OCI-LY7 (cell line): ENCODE measurements around the gene PLA2G2E. TPM values are rescaled to one million over a fixed set of nuclear protein-coding genes. Genes with fewer than 3 reads are reported as not detected.
A peak's percentile ranks its signal among the peaks of the same experiment; 100 is the strongest.
"Not testable (repeated sequence)": the region's sequence is repeated elsewhere in the genome, so short reads cannot be mapped to it uniquely, and the experiment has no call there.

Source experiments
- BruUV-seq: library from RNA; stranded (reverse); fragments of 400-500 nt; replicated peaks from 2 replicates; lab custom pipeline; 2021; lab: Mats Ljungman, UMichigan
- CTCF ChIA-PET: fragments of 300-600 bp; sonication (Branson Sonifier 250); formaldehyde crosslinking; loops from one replicate; lab custom pipeline; 2022; ENCODE audit warnings: antibody characterized with exemption; ENCODE audit not compliant: unreplicated experiment; lab: Charles Lee
- POLR2A ChIA-PET: fragments of 300-600 bp; sonication (Branson Sonifier 250); formaldehyde crosslinking; loops from one replicate; lab custom pipeline; 2022; ENCODE audit warnings: antibody characterized with exemption; lab: Charles Lee
- DNase-seq: peaks from one replicate; pipeline ENCODE4 v3.0.0-alpha.2; 2015; ENCODE audit warnings: low spot score
- H2AFZ ChIP-seq: fragments of 200-600 bp; sonication (generic), shearing (Covaris generic); 2 replicates; pipeline ENCODE4 v1.6.1; 2014; ENCODE audit warnings: mild to moderate bottlenecking, antibody characterized with exemption, low read length, moderate library complexity
- H3K27ac ChIP-seq: fragments of 200-600 bp; sonication (generic); 2 replicates; pipeline ENCODE4 v1.5.1; 2014; ENCODE audit warnings: mixed run types, low read depth, mild to moderate bottlenecking, moderate library complexity, low read length, inconsistent platforms; ENCODE audit not compliant: poor library complexity, severe bottlenecking
- H3K36me3 ChIP-seq: fragments of 200-600 bp; sonication (generic); 2 replicates; pipeline ENCODE4 v1.6.1; 2014; ENCODE audit warnings: mild to moderate bottlenecking, antibody characterized with exemption, low read length, moderate library complexity, mixed read lengths; ENCODE audit not compliant: insufficient read depth
- H3K4me1 ChIP-seq: fragments of 200-600 bp; sonication (generic); 2 replicates; pipeline ENCODE4 v1.5.1; 2014; ENCODE audit warnings: mild to moderate bottlenecking, low read length; ENCODE audit not compliant: insufficient read depth, poor library complexity, severe bottlenecking
- H3K4me2 ChIP-seq: fragments of 200-600 bp; sonication (generic); 2 replicates; pipeline ENCODE4 v1.6.1; 2014; ENCODE audit warnings: mild to moderate bottlenecking, low read length
- H3K4me3 ChIP-seq: fragments of 200-600 bp; sonication (generic); 2 replicates; pipeline ENCODE4 v1.5.1; 2014; ENCODE audit warnings: mild to moderate bottlenecking, low read depth, low read length; ENCODE audit not compliant: poor library complexity, severe bottlenecking
- H3K79me2 ChIP-seq: fragments of 200-600 bp; sonication (generic); 2 replicates; pipeline ENCODE4 v1.6.1; 2016; ENCODE audit warnings: low read depth, mild to moderate bottlenecking, low read length, moderate library complexity, mixed read lengths; ENCODE audit not compliant: insufficient read depth
- H3K9me2 ChIP-seq: fragments of 200-600 bp; sonication (generic); 2 replicates; pipeline ENCODE4 v1.6.1; 2016; ENCODE audit warnings: mild to moderate bottlenecking, low read length, mixed read lengths; ENCODE audit not compliant: insufficient read depth
- H3K9me3 ChIP-seq: fragments of 200-600 bp; sonication (generic); 2 replicates; pipeline ENCODE4 v1.6.1; 2014; ENCODE audit warnings: mild to moderate bottlenecking, mixed run types, low read length, mixed read lengths
- H4K20me1 ChIP-seq: fragments of 200-600 bp; sonication (generic); 2 replicates; pipeline ENCODE4 v1.6.1; 2014; ENCODE audit warnings: mild to moderate bottlenecking, antibody characterized with exemption, low read length, moderate library complexity, mixed read lengths; ENCODE audit not compliant: insufficient read depth
- CTCF ChIP-seq: fragments of 200-600 bp; sonication (generic); conservative IDR thresholded peaks from 2 replicates; pipeline ENCODE4 v1.5.1; 2014; ENCODE audit warnings: mild to moderate bottlenecking, antibody characterized with exemption, low read length, moderate library complexity, mixed read lengths
- EZH2phosphoT487 ChIP-seq: fragments of 200-600 bp; sonication (generic); IDR thresholded peaks from 2 replicates; pipeline ENCODE4 v1.6.1; 2018; ENCODE audit warnings: low read depth, borderline replicate concordance, mild to moderate bottlenecking, mixed run types, antibody characterized with exemption, low read length, moderate library complexity, mixed read lengths
- intact Hi-C: fragments of 100-400 bp; cut with micrococcal nuclease; formaldehyde crosslinking; loops from one replicate; pipeline ENCODE4 v1.10.0; 2022; ENCODE audit not compliant: unreplicated experiment
- total RNA-seq, 2 experiments: library from RNA; depleted of rRNA in 1 of 2; stranded (reverse); fragments of >200 nt in 1 of 2; shearing (Covaris generic) in 1 of 2; gene quantifications; 2 replicates each; pipeline ENCODE4 v1.2.3, GENCODE V29; 2014 to 2022

Gene PLA2G2E
- total RNA-seq, 2 experiments from 2014 or later: not detected

GRCh38 chr1:19884312-19884711 is 39.1 kb downstream of the PLA2G2E start:
- Histone ChIP-seq H3K9me3 (no peaks in the 10 kb centered on the region), H3K4me1 (peaks cover 19% of the 10 kb centered on the region), H2AFZ (no peak overlapping the region), H4K20me1 (0 out of 2 replicates have a peak, but pooled peaks cover 10% of the 10 kb centered on the region), H3K4me3 (peak overlapping the region; percentile 88), H3K27ac (no peak overlapping the region), H3K9me2 (no peaks in the 10 kb centered on the region), H3K36me3 (peaks cover 22% of the 10 kb centered on the region), H3K79me2 (peaks cover 50% of the 10 kb centered on the region; the same call in 1 of the 2 replicates), H3K4me2 (peak overlapping the region; percentile 76)
- BruUV-seq: no TSS peak
- no peak for DNase-seq
- intact Hi-C loops: no loop called here
- TF ChIP-seq CTCF (no peak), EZH2phosphoT487 (no peak)
- CTCF ChIA-PET: no interaction called here
- POLR2A ChIA-PET: interaction anchor here (1.0 kb wide), 1 partner anchor 10 kb away, joined by 3 read pairs; no protein-coding TSS in a partner anchor

GRCh38 chr1:19882111-19883071 is 41.0 kb downstream of the PLA2G2E start, which contains the start of gene OTUD3:
Gene OTUD3, plus strand, starts transcription at chr1:19882395. Its CDS starts 119 bp downstream, at chr1:19882514.
- CTCF ChIA-PET: interaction anchor here (0.9 to 1.1 kb wide), 2 partner anchors 12 to 92 kb away, joined by 3 to 4 read pairs; no protein-coding TSS in a partner anchor
- Histone ChIP-seq H4K20me1 (0 out of 2 replicates have a peak, but pooled peaks cover 10% of the 10 kb centered on the region), H2AFZ (peak within 1 kb of the TSS; percentile 99), H3K4me1 (peaks cover 19% of the 10 kb centered on the region), H3K4me2 (peak within 1 kb of the TSS; percentile 76), H3K9me2 (no peaks in the 10 kb centered on the region), H3K36me3 (peaks cover 13% of the 10 kb centered on the region), H3K79me2 (peaks cover 40% of the 10 kb centered on the region; the same call in 1 of the 2 replicates), H3K27ac (peak within 1 kb of the TSS; percentile 66), H3K4me3 (peak within 1 kb of the TSS; percentile 88), H3K9me3 (no peaks in the 10 kb centered on the region)
- TF ChIP-seq CTCF (peak; percentile 88), EZH2phosphoT487 (no peak)
- POLR2A ChIA-PET: interaction anchor here (0.6 to 2.0 kb wide), 3 partner anchors 9 to 702 kb away, joined by 3 to 7 read pairs (median 3); no protein-coding TSS in a partner anchor
- peak; percentile 99 for DNase-seq
- intact Hi-C loops: no loop called here
- no TSS peak for BruUV-seq

GRCh38 chr1:19880841-19881240 is 42.6 kb downstream of the PLA2G2E start:
- Histone ChIP-seq H3K4me1 (peaks cover 19% of the 10 kb centered on the region), H4K20me1 (0 out of 2 replicates have a peak, but pooled peaks cover 10% of the 10 kb centered on the region), H3K79me2 (peaks cover 29% of the 10 kb centered on the region; the same call in 1 of the 2 replicates), H3K36me3 (peaks cover 10% of the 10 kb centered on the region)
- H3K4me3 ChIP-seq, H3K4me2 ChIP-seq, CTCF ChIA-PET, BruUV-seq, H2AFZ ChIP-seq, intact Hi-C loops, H3K9me2 ChIP-seq, H3K9me3 ChIP-seq, H3K27ac ChIP-seq, DNase-seq: not testable (repeated sequence)
- POLR2A ChIA-PET: interaction anchor here (0.7 kb wide), 1 partner anchor 1635 kb away, joined by 3 read pairs; no protein-coding TSS in a partner anchor
